Caco-2 (cell line): ENCODE data around the gene GPR155. TPM values are rescaled to one million over a fixed set of nuclear protein-coding genes. Genes with fewer than 3 reads are reported as not detected.

Source experiments
- BruUV-seq: library from RNA; stranded (reverse); fragments of 400-500 nt; replicated peaks from 2 replicates; lab custom pipeline; 2021; lab: Mats Ljungman, UMichigan
- CTCF ChIA-PET: fragments of 300-600 bp; sonication (Branson Sonifier 250); formaldehyde crosslinking; loops from one replicate; lab custom pipeline; 2022; ENCODE audit warnings: antibody characterized with exemption; lab: Charles Lee
- POLR2A ChIA-PET: fragments of 300-600 bp; sonication (Branson Sonifier 250); formaldehyde crosslinking; loops from one replicate; lab custom pipeline; 2022; ENCODE audit warnings: antibody characterized with exemption; lab: Charles Lee
- DNase-seq, 2 experiments: peaks; one replicate each; pipeline versions ENCODE4 v3.0.0 to v3.0.0-alpha.2; 2020 to 2022
- H3K27me3 ChIP-seq: replicated peaks from 2 replicates; pipeline ENCODE4 v1.6.0; 2011; ENCODE audit warnings: low read length; ENCODE audit not compliant: control insufficient read depth, insufficient read depth
- H3K36me3 ChIP-seq: 2 replicates; pipeline ENCODE4 v1.5.1; 2011; ENCODE audit warnings: low read length; ENCODE audit not compliant: control insufficient read depth, insufficient read depth
- H3K4me1 ChIP-seq: fragments of 250-450 bp; sonication (Bioruptor Pico); 2 replicates; pipeline ENCODE4 v1.5.1; 2020; ENCODE audit warnings: mild to moderate bottlenecking
- H3K4me3 ChIP-seq: 2 replicates; pipeline ENCODE4 v1.5.1; 2011; ENCODE audit warnings: low read depth, mild to moderate bottlenecking, control low read depth, low read length
- H3K9me3 ChIP-seq: fragments of 250-450 bp; sonication (Bioruptor Pico); 2 replicates; pipeline ENCODE4 v1.5.1; 2020; ENCODE audit warnings: mild to moderate bottlenecking, moderate library complexity
- H3K27ac Mint-ChIP-seq: one replicate; pipeline ENCODE4 v1.8.0; 2022; ENCODE audit warnings: mixed read lengths; ENCODE audit not compliant: unreplicated experiment
- H3K27me3 Mint-ChIP-seq: one replicate; pipeline ENCODE4 v1.8.0; 2022; ENCODE audit warnings: mixed read lengths; ENCODE audit not compliant: insufficient read depth, unreplicated experiment
- H3K36me3 Mint-ChIP-seq: one replicate; pipeline ENCODE4 v1.8.0; 2022; ENCODE audit warnings: mild to moderate bottlenecking, mixed read lengths; ENCODE audit not compliant: insufficient read depth, unreplicated experiment
- H3K4me1 Mint-ChIP-seq: one replicate; pipeline ENCODE4 v1.8.0; 2022; ENCODE audit warnings: low read depth, mixed read lengths; ENCODE audit not compliant: unreplicated experiment
- H3K4me3 Mint-ChIP-seq: one replicate; pipeline ENCODE4 v1.8.0; 2022; ENCODE audit warnings: mild to moderate bottlenecking, moderate library complexity, mixed read lengths; ENCODE audit not compliant: unreplicated experiment
- H3K9me3 Mint-ChIP-seq: one replicate; pipeline ENCODE4 v1.8.0; 2022; ENCODE audit warnings: mixed read lengths; ENCODE audit not compliant: unreplicated experiment
- CTCF ChIP-seq, 2 experiments: fragments of 200-600 bp in 1 of 2; IDR thresholded peaks; 1 replicate in 1 of 2; 2 replicates in 1 of 2; pipeline versions ENCODE4 v1.5.1 to v1.8.0; 2011 to 2022; ENCODE audit warnings: antibody characterized with exemption in 1 of 2, control low read depth in 1 of 2, inconsistent platforms in 1 of 2, low read depth in 1 of 2, low read length in 1 of 2, mild to moderate bottlenecking in 1 of 2, moderate library complexity in 1 of 2; ENCODE audit not compliant: insufficient read depth in 1 of 2, severe bottlenecking in 1 of 2, unreplicated experiment in 1 of 2
- intact Hi-C: fragments of 100-400 bp; cut with micrococcal nuclease; formaldehyde crosslinking; loops from one replicate; pipeline ENCODE4 v1.10.0; 2022; ENCODE audit not compliant: unreplicated experiment
- total RNA-seq: library from RNA; stranded (reverse); gene quantifications from 2 replicates; pipeline ENCODE4 v1.2.3, GENCODE V29; 2022

Gene GPR155
- total RNA-seq, 1 experiment from 2014 or later = 1.0 TPM

GRCh38 chr2:174446531-174446930, 40.3 kb downstream of the GPR155 start:
- POLR2A ChIA-PET = no interaction called here

GRCh38 chr2:174445248-174445647, 41.6 kb downstream of the GPR155 start:
- no peaks in the 10 kb centered on the region for H3K27me3 ChIP-seq
- H3K4me3 Mint-ChIP-seq = no peak overlapping the region
- H3K4me1 Mint-ChIP-seq = peaks cover 14% of the 10 kb centered on the region
- H3K27ac Mint-ChIP-seq = no peak overlapping the region
- intact Hi-C loops = loop anchor here (10.0 kb wide), 1 partner anchor 100 kb away; no protein-coding TSS in a partner anchor
- no peak for TF ChIP-seq CTCF (IDR thresholded peaks at IDR 0.05; ENCODE audit: insufficient read depth in 1 of 2, low read depth in 1 of 2, low read length in 1 of 2, severe bottlenecking in 1 of 2, unreplicated experiment in 1 of 2)
- ChIA-PET CTCF (no interaction called here), POLR2A (no interaction called here)
- BruUV-seq = no TSS peak
- H3K9me3 ChIP-seq = no peaks in the 10 kb centered on the region
- no peaks in the 10 kb centered on the region for H3K9me3 Mint-ChIP-seq
- peaks cover 15% of the 10 kb centered on the region for H3K4me1 ChIP-seq
- peaks cover 10% of the 10 kb centered on the region for H3K36me3 Mint-ChIP-seq
- DNase-seq = no peak
- no peaks in the 10 kb centered on the region for H3K27me3 Mint-ChIP-seq
- no peak overlapping the region for H3K4me3 ChIP-seq
- no peaks in the 10 kb centered on the region for H3K36me3 ChIP-seq

More at GRCh38 chr2:174446531-174446930, 40.3 kb downstream of the GPR155 start:
- Mint-ChIP-seq H3K36me3 (peaks cover 10% of the 10 kb centered on the region), H3K27ac (no peak overlapping the region), H3K4me1 (peaks cover 14% of the 10 kb centered on the region), H3K27me3 (no peaks in the 10 kb centered on the region), H3K4me3 (no peak overlapping the region), H3K9me3 (no peaks in the 10 kb centered on the region)
- H3K36me3 ChIP-seq = no peaks in the 10 kb centered on the region
- H3K9me3 ChIP-seq = no peaks in the 10 kb centered on the region
- H3K4me1 ChIP-seq = peaks cover 15% of the 10 kb centered on the region
- H3K4me3 ChIP-seq = no peak overlapping the region
- no peak for DNase-seq
- no peaks in the 10 kb centered on the region for H3K27me3 ChIP-seq
- BruUV-seq = no TSS peak
- TF ChIP-seq CTCF (IDR thresholded peaks at IDR 0.05; ENCODE audit: insufficient read depth in 1 of 2, low read depth in 1 of 2, low read length in 1 of 2, severe bottlenecking in 1 of 2, unreplicated experiment in 1 of 2) = no peak
- CTCF ChIA-PET = interaction anchor here (0.6 to 1.0 kb wide), 2 partner anchors 106 to 563 kb away, joined by 3 to 4 read pairs; no protein-coding TSS in a partner anchor
- intact Hi-C loops = loop anchor here (10.0 kb wide), 1 partner anchor 102 kb away; no protein-coding TSS in a partner anchor

- H3K4me3 ChIP-seq = no peak overlapping the region
- Mint-ChIP-seq H3K36me3 (peaks cover 10% of the 10 kb centered on the region), H3K9me3 (no peaks in the 10 kb centered on the region), H3K27ac (no peak overlapping the region), H3K27me3 (no peaks in the 10 kb centered on the region), H3K4me3 (no peak overlapping the region), H3K4me1 (peaks cover 14% of the 10 kb centered on the region)
- intact Hi-C loops = loop anchor here (10.0 kb wide), 1 partner anchor 100 kb away; no protein-coding TSS in a partner anchor
- H3K4me1 ChIP-seq = peaks cover 15% of the 10 kb centered on the region
- H3K9me3 ChIP-seq = no peaks in the 10 kb centered on the region
- ChIA-PET POLR2A (interaction anchor here (0.6 kb wide), 1 partner anchor 16 kb away, joined by 3 read pairs; no protein-coding TSS in a partner anchor), CTCF (no interaction called here)
- no peaks in the 10 kb centered on the region for H3K36me3 ChIP-seq
- no TSS peak for BruUV-seq
- TF ChIP-seq CTCF (IDR thresholded peaks at IDR 0.05; ENCODE audit: insufficient read depth in 1 of 2, low read depth in 1 of 2, low read length in 1 of 2, severe bottlenecking in 1 of 2, unreplicated experiment in 1 of 2) = no peak
- H3K27me3 ChIP-seq = no peaks in the 10 kb centered on the region
- no peak for DNase-seq
These were observed 42.1 kb downstream of the GPR155 start for GRCh38 chr2:174444761-174445160.
